GM12878 (cell line): ENCODE results near the gene PHETA2. TPM values are rescaled to one million over a fixed set of nuclear protein-coding genes. Genes with fewer than 3 reads are reported as not detected.

Source experiments
- ATAC-seq: fragments of 200-7000 bp; cut with Tn5 transposase; 3 replicates; pipeline ENCODE4 v1.9.1; 2020; ENCODE audit warnings: mild to moderate bottlenecking, moderate library complexity
- BruUV-seq: library from RNA; stranded (reverse); fragments of 400-500 nt; replicated peaks from 2 replicates; lab custom pipeline; 2021; lab: Mats Ljungman, UMichigan
- CTCF ChIA-PET: fragments of 300-600 bp; sonication (Branson Sonifier 250); formaldehyde crosslinking; extraction: SDS; loops from one replicate; lab custom pipeline; 2021; ENCODE audit warnings: inconsistent platforms; lab: Yijun Ruan, JAX
- POLR2A ChIA-PET: fragments of 350-600 bp; formaldehyde crosslinking; extraction: SDS; loops from one replicate; lab custom pipeline; 2021; ENCODE audit warnings: inconsistent platforms; lab: Charles Lee
- RAD21 ChIA-PET: fragments of 300-600 bp; sonication (Branson Sonifier 250); formaldehyde crosslinking; loops from one replicate; lab custom pipeline; 2023; ENCODE audit warnings: antibody characterized with exemption; ENCODE audit not compliant: unreplicated experiment; lab: Charles Lee
- SMC1A ChIA-PET: fragments of 300-600 bp; sonication (Branson Sonifier 250); formaldehyde crosslinking; loops from one replicate; lab custom pipeline; 2023; ENCODE audit not compliant: unreplicated experiment, uncharacterized antibody; lab: Charles Lee
- DNase-seq: peaks from one replicate; pipeline ENCODE4 v3.0.0-alpha.2; 2011; ENCODE audit warnings: low read depth, low spot score
- FAIRE-seq: peaks from 3 replicates; lab custom pipeline; 2011; peaks lifted over from hg19 to GRCh38; lab: Jason Lieb, UNC
- H2AFZ ChIP-seq: 2 replicates; pipeline ENCODE4 v1.6.0; 2011; ENCODE audit warnings: low read depth, low read length, control low read depth; ENCODE audit not compliant: control insufficient read depth
- H3K27ac ChIP-seq: 2 replicates; pipeline ENCODE4 v1.5.1; 2011; ENCODE audit warnings: control low read depth; ENCODE audit not compliant: control insufficient read depth, insufficient read depth
- H3K27me3 ChIP-seq, 2 experiments: replicated peaks in 1 of 2; 2 replicates each; pipeline versions ENCODE4 v1.6.0 to v1.6.1; 2011; ENCODE audit warnings: low read length in 1 of 2; ENCODE audit not compliant: control insufficient read depth in 2 of 2, insufficient read depth in 2 of 2
- H3K36me3 ChIP-seq, 2 experiments: 2 replicates each; pipeline ENCODE4 v1.5.1; 2011; ENCODE audit warnings: low read length in 1 of 2; ENCODE audit not compliant: control insufficient read depth in 2 of 2, insufficient read depth in 2 of 2
- H3K4me1 ChIP-seq: 2 replicates; pipeline ENCODE4 v1.6.1; 2011; ENCODE audit warnings: mild to moderate bottlenecking, low read length, moderate library complexity, mixed read lengths; ENCODE audit not compliant: control insufficient read depth, insufficient read depth
- H3K4me2 ChIP-seq: 2 replicates; pipeline ENCODE4 v1.6.0; 2011; ENCODE audit warnings: control low read depth; ENCODE audit not compliant: control insufficient read depth, insufficient read depth
- H3K4me3 ChIP-seq: fragments of 200-600 bp; sonication (generic); 2 replicates; pipeline ENCODE4 v1.5.1; 2016
- H3K79me2 ChIP-seq: 2 replicates; pipeline ENCODE4 v1.6.0; 2011; ENCODE audit warnings: low read length; ENCODE audit not compliant: control insufficient read depth, insufficient read depth
- H3K9ac ChIP-seq: 2 replicates; pipeline ENCODE4 v1.8.0; 2011; ENCODE audit warnings: low read length, control low read depth, mixed read lengths; ENCODE audit not compliant: control insufficient read depth, insufficient read depth
- H3K9me3 ChIP-seq: replicated peaks from 3 replicates; pipeline ENCODE4 v1.5.1; 2011; ENCODE audit warnings: mild to moderate bottlenecking, low read length; ENCODE audit not compliant: control insufficient read depth, insufficient read depth
- H4K20me1 ChIP-seq: 2 replicates; pipeline ENCODE4 v1.6.0; 2011; ENCODE audit not compliant: control insufficient read depth, insufficient read depth
- EP300 ChIP-seq, 2 experiments: fragments of 150-350 bp in 1 of 2; IDR thresholded peaks; 2 replicates each; pipeline ENCODE4 v1.6.1; 2011 to 2012; ENCODE audit warnings: low read depth in 2 of 2, low read length in 2 of 2, borderline replicate concordance in 1 of 2, improper control_type of control experiment in 1 of 2, inconsistent platforms in 1 of 2; ENCODE audit not compliant: control insufficient read depth in 1 of 2
- EZH2 ChIP-seq: IDR thresholded peaks from 2 replicates; pipeline ENCODE4 v1.6.1; 2012; ENCODE audit warnings: low read depth, mild to moderate bottlenecking, control low read depth, inconsistent platforms, low read length, borderline replicate concordance; ENCODE audit not compliant: control insufficient read depth
- MXI1 ChIP-seq: fragments of 150-350 bp; IDR thresholded peaks from 2 replicates; pipeline ENCODE4 v1.6.1; 2011; ENCODE audit warnings: low read depth, mild to moderate bottlenecking, inconsistent platforms, low read length, improper control_type of control experiment
- WGBS: methylation state at CpG from one replicate; pipeline ENCODE4 v1.1.6; 2016; ENCODE audit warnings: low lambda C conversion rate; ENCODE audit not compliant: insufficient replicate concordance, insufficient coverage; ENCODE audit errors: missing lambda C conversion rate; 5-methylcytosine and 5-hydroxymethylcytosine counted together
- in situ Hi-C: fragments of 300-500 bp; cut with MboI; formaldehyde crosslinking; loops from 9 replicates; pipeline ENCODE4 v1.14.3; 2018; ENCODE audit warnings: mixed read lengths
- intact Hi-C: fragments of 100-400 bp; cut with micrococcal nuclease; formaldehyde crosslinking; loops from one replicate; pipeline ENCODE4 v1.14.2; 2022; ENCODE audit not compliant: unreplicated experiment
- polyA plus RNA-seq, 11 experiments: library from polyadenylated mRNA; depleted of rRNA in 4 of 11; unstranded in 6 of 11; stranded (reverse) in 5 of 11; fragments of >200 nt; fragmentation: Nextera tagmentation in 4 of 11; fragmentation: Illumina TruSeq in 1 of 11; extraction: Ambion mirVana in 4 of 11; extraction: Trizol in 1 of 11; gene quantifications; 1 replicate in 1 of 11; 2 replicates in 10 of 11; pipeline versions ENCODE4 v1.2.1 to v1.2.3, GENCODE V29; 2011 to 2016; ENCODE audit warnings: inconsistent platforms in 2 of 11, missing spikeins in 2 of 11, low read depth in 1 of 11
- total RNA-seq, 4 experiments: library from RNA; depleted of rRNA in 3 of 4; stranded (reverse); fragments of >200 nt in 3 of 4; fragmentation: Illumina TruSeq in 1 of 4; extraction: Trizol in 1 of 4; gene quantifications; 2 replicates each; pipeline versions ENCODE4 v1.2.1 to v1.2.3, GENCODE V29; 2013 to 2021
- TF ChIP-seq, protein P1 (sequence below): fragments of 450-650 bp; conservative IDR thresholded peaks from 2 replicates; pipeline ENCODE4 v1.6.1; 2017; ENCODE audit warnings: mild to moderate bottlenecking, moderate library complexity

PHETA2 gene
- total and polyA plus RNA-seq, 10 of the 15 experiments (the other 5 are each of a cell fraction or from before 2014, with no cell fraction given), result 0.03 to 3.2 (median 1.7) TPM

DNA sequence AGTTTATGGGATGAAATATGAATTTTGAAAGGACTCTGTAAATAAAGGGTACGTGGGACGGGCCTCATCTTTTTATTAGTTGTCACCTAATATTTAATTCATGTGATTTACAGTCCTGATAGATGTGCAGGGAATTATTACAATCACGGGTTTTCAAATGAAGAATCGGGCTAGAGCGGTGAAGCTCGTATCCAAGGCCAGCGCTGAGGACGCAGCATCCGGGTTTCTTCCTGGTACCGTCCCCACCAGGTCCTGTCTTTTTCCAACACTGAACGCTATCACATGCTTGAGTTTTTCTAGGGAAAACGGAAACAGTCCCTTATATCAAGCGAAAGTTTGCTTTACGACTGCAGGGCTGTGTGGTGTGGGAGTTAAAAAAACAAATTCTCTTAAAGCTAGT is 6.2 kb downstream of the PHETA2 start:
- Histone ChIP-seq H3K27me3 (no peaks in the 10 kb centered on the region), H3K27ac (peak overlapping the region; percentile 90), H3K4me3 (peak overlapping the region; percentile 81), H3K79me2 (peaks cover 22% of the 10 kb centered on the region), H4K20me1 (no peaks in the 10 kb centered on the region), H3K9ac (peak overlapping the region; percentile 90), H3K4me1 (peaks cover 9% of the 10 kb centered on the region), H2AFZ (peak overlapping the region; percentile 88)
- CTCF ChIA-PET, result interaction anchor here (0.7 to 2.1 kb wide), 8 partner anchors 8 to 413 kb away, joined by 3 to 24 read pairs (median 4); partner anchors contain the start of genes NAGA and NDUFA6
- BruUV-seq, result no TSS peak
- WGBS, result 1% methylated on average over 14 of the region's 14 CpGs
- intact Hi-C loops, result no loop called here
- POLR2A ChIA-PET, result interaction anchor here (0.6 to 3.9 kb wide), 10 partner anchors 10 to 360 kb away, joined by 3 to 47 read pairs (median 4); partner anchors contain the start of genes CCDC134, NAGA and NDUFA6
- RAD21 ChIA-PET, result interaction anchor here (0.7 to 3.3 kb wide), 7 partner anchors 9 to 363 kb away, joined by 3 to 32 read pairs (median 4); partner anchors contain the start of gene NDUFA6
- no peak for TF ChIP-seq EZH2
- 0 out of 2 replicates have a peak, but pooled peaks have one; percentile 27 for TF ChIP-seq MXI1
- TF ChIP-seq, protein P1, sequence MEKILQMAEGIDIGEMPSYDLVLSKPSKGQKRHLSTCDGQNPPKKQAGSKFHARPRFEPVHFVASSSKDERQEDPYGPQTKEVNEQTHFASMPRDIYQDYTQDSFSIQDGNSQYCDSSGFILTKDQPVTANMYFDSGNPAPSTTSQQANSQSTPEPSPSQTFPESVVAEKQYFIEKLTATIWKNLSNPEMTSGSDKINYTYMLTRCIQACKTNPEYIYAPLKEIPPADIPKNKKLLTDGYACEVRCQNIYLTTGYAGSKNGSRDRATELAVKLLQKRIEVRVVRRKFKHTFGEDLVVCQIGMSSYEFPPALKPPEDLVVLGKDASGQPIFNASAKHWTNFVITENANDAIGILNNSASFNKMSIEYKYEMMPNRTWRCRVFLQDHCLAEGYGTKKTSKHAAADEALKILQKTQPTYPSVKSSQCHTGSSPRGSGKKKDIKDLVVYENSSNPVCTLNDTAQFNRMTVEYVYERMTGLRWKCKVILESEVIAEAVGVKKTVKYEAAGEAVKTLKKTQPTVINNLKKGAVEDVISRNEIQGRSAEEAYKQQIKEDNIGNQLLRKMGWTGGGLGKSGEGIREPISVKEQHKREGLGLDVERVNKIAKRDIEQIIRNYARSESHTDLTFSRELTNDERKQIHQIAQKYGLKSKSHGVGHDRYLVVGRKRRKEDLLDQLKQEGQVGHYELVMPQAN, result peak; percentile 26; the same call in 1 of the 2 replicates
- 0 out of 4 replicates have a peak, but pooled peaks of 1 of the 2 experiments have one; percentile 16 for TF ChIP-seq EP300 (IDR thresholded peaks at IDR 0.05; ENCODE audit: borderline replicate concordance in 1 of 2, control insufficient read depth in 1 of 2, low read depth in 2 of 2, low read length in 2 of 2)
- TF ChIP-seq, all 136 proteins: peak for 3
- Histone ChIP-seq H3K9me3 (no peaks in the 10 kb centered on the region), H3K4me2 (peak overlapping the region; percentile 85), H3K36me3 (peaks cover 2 to 9% of the 10 kb centered on the region in 2 experiments)
- FAIRE-seq, result peak; percentile 49
- no peak for DNase-seq
- SMC1A ChIA-PET, result interaction anchor here (0.6 to 3.5 kb wide), 8 partner anchors 9 to 606 kb away, joined by 3 to 29 read pairs (median 3); partner anchors contain the start of genes NAGA and NDUFA6
- in situ Hi-C loops, result no loop called here
- no peak for ATAC-seq
